Thoracic aorta (tissue), 2 donors: ENCODE measurements around the gene PAM16. TPM values are rescaled to one million over a fixed set of nuclear protein-coding genes. Genes with fewer than 3 reads are reported as not detected.

Experiments used
- ATAC-seq: fragments of 150-250 bp; one replicate; pipeline ENCODE4 v1.8.0; 2017; ENCODE audit warnings: low read depth; ENCODE audit not compliant: insufficient number of reproducible peaks, low FRiP score
- DNase-seq: peaks from one replicate; pipeline ENCODE4 v3.0.0-alpha.2; 2020; ENCODE audit warnings: low spot score
- H3K27ac ChIP-seq, 2 donors: fragments of 200-600 bp; sonication (generic); 1 replicate in 1 of 2; 2 replicates in 1 of 2; pipeline ENCODE4 v1.5.1; 2016; ENCODE audit warnings: mild to moderate bottlenecking in 2 of 2, moderate library complexity in 2 of 2
- H3K27me3 ChIP-seq: fragments of 200-600 bp; sonication (generic); replicated peaks from 2 replicates; pipeline ENCODE4 v1.6.0; 2016; ENCODE audit warnings: mild to moderate bottlenecking; ENCODE audit not compliant: insufficient read depth
- H3K36me3 ChIP-seq: fragments of 200-600 bp; sonication (generic); one replicate; pipeline ENCODE4 v1.5.1; 2016
- H3K4me1 ChIP-seq, 2 donors: fragments of 200-600 bp; sonication (generic); 1 replicate in 1 of 2; 2 replicates in 1 of 2; pipeline versions ENCODE4 v1.5.1 to v1.6.0; 2016; ENCODE audit warnings: low read depth in 2 of 2, mild to moderate bottlenecking in 1 of 2; ENCODE audit not compliant: control insufficient read depth in 1 of 2
- H3K4me3 ChIP-seq: fragments of 200-600 bp; sonication (generic); 2 replicates; pipeline ENCODE4 v1.5.1; 2016; ENCODE audit warnings: mild to moderate bottlenecking
- H3K9me3 ChIP-seq: fragments of 200-600 bp; sonication (generic); 2 replicates; pipeline ENCODE4 v1.5.1; 2016
- total RNA-seq, 2 donors: library from RNA; depleted of rRNA; stranded (reverse); fragments of >200 nt; gene quantifications; one replicate each; pipeline versions ENCODE4 v1.1.0 to v1.2.3, GENCODE V29; 2016
- TF ChIP-seq, protein P1 (sequence below): fragments of 200-600 bp; sonication (generic); IDR thresholded peaks from one replicate; pipeline ENCODE4 v1.5.1; 2019; ENCODE audit warnings: antibody characterized with exemption

Gene PAM16
- total RNA-seq, 2 donors from 2014 or later: 18.4 to 21.1 TPM

DNA sequence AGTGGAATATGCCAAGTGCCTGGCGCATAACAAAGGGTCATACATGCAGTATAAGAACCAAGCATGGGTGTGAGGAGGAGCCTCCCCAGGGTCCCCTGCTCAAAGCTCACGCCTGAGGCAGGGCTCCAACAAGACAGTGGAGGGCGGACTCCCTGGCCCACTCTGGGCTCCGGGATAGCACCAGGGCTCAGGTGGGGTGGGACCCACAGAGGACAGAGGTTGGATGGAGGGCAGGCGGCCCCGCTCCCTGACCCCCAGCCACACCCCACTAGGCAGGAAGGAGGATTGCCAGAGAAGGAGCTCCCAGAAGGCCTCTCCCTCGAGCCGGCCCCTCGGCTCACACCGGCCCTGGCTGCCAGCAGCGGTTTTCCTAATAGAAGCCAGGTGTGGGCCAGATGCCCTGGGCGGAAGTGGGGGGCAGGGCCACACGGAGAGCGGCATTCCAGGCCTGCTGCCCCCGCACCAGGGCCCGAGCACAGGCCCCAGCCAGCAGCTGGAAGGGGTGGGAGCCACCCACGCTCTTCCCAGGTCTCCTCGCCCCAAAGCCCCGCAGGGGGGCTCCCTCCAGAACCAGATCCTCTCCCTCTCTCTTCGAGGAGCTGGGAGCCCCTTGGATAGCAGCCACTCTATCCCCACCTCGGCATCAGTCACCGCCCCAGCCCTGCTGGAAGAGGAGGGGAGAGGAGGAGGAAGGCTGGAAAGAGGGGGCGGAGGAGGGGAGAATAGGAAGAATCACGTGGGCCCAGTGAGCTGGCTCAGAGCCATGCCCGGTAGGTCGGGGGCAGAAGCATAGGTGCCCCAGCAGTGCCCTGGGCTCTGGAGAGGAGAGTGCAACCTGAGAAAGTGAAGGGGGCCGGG is 41.5 kb upstream of the PAM16 start:
- TF ChIP-seq, protein P1, sequence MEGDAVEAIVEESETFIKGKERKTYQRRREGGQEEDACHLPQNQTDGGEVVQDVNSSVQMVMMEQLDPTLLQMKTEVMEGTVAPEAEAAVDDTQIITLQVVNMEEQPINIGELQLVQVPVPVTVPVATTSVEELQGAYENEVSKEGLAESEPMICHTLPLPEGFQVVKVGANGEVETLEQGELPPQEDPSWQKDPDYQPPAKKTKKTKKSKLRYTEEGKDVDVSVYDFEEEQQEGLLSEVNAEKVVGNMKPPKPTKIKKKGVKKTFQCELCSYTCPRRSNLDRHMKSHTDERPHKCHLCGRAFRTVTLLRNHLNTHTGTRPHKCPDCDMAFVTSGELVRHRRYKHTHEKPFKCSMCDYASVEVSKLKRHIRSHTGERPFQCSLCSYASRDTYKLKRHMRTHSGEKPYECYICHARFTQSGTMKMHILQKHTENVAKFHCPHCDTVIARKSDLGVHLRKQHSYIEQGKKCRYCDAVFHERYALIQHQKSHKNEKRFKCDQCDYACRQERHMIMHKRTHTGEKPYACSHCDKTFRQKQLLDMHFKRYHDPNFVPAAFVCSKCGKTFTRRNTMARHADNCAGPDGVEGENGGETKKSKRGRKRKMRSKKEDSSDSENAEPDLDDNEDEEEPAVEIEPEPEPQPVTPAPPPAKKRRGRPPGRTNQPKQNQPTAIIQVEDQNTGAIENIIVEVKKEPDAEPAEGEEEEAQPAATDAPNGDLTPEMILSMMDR: no peak
- peak; percentile 22 for ATAC-seq

DNA sequence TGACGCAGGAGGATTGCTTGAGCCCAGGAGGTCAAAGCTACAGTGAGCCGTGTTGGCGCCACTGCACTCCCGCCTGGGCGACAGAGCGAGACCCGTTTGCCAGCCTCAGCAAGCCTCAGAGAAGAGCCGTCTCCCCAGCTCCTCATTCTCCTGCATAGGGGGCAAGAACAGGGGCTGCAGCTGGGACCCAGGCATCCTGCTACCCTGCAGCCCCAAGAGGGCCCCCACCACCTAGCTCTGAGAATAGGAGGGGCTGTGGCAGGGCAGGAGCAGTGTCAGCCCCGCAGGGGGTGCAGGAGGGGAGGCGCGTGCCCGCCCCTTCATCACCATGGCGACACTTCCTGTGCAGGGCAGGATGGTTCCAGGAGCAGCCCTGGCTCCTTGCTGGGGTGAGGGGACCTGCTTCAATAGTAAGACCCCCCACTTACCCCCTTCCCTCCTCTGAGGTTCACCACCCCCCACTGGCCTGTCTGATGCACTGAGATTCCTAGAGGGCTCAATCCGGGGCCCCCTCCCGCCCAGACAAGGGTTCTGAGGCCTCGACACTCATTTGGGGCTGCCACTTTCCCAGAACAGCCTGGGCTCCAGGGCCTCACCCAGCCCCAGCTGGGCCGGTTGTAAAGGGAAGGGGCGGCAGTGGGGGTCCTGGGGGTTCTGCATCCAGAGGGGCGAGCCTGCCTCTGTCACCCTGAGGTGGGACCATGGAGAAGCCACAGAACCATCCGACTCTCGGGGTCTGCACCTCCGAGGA is 40.7 kb upstream of the PAM16 start:
- H3K36me3 ChIP-seq: no peaks in the 10 kb centered on the region
- DNase-seq: no peak
- no peak for ATAC-seq

More for the DNA sequence above, 41.5 kb upstream of the PAM16 start:
- no peaks in the 10 kb centered on the region for H3K27me3 ChIP-seq
- H3K36me3 ChIP-seq: no peaks in the 10 kb centered on the region
- no peaks in the 10 kb centered on the region for H3K9me3 ChIP-seq
- no peak for DNase-seq
- peak overlapping the region; percentile 94 to 99 for H3K27ac ChIP-seq
- H3K4me3 ChIP-seq: no peak overlapping the region
- H3K4me1 ChIP-seq: peaks cover 33 to 51% of the 10 kb centered on the region in 2 donors

DNA sequence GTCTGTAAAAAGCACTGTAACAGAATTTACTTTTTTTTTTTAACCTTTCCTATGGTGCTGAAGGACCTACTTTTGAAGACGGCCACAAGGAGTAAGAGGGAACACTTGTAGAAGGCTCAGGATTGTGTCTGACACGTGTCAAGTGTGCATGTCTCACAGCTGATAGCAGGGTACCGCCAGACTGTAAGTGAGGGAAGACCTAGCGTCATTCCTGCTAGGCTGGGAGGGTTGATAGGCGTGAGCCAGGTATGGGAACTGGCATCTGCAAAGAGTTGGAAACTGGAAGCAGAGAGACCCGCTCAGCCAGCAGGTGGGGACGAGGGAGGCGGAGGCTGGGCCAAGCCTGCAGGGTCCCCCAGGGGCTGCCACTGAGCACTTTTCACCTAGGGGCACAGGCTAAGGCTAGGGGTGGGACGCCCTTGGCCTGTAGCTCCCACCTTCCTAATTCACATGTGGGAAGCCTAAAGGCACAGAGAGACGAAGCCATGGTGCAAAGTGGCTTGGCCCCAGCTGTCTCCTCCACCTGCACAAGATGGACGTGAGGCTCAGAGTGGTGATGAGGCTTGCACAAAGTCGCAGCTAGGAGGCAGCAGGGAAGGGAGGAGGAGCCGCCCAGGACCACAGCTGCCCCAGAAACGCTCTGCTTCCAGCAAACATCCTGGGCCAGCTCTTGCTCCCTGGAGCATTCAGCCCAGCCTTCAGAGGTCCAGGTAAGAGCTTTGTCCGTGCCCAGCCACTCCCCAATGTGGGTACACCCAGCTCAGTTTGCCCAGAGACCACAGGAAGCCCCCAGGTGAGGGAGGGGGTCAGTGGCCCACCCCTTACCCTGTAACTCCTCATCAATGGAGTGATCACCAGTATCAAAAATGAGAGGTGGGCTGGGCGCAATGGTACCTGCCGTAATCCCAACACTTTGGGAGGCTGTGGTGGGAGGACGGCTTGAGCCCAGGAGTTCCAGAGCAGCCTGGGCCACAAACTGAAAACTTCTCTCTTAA is 39.4 kb upstream of the PAM16 start:
- TF ChIP-seq, protein P1: no peak
- Histone ChIP-seq H3K27me3 (no peaks in the 10 kb centered on the region), H3K27ac (peak overlapping the region; percentile 94 to 99), H3K36me3 (no peaks in the 10 kb centered on the region), H3K4me3 (no peak overlapping the region), H3K9me3 (no peaks in the 10 kb centered on the region), H3K4me1 (peaks cover 53 to 72% of the 10 kb centered on the region in 2 donors)
- DNase-seq (no peak), ATAC-seq (no peak)

More for the DNA sequence above, 40.7 kb upstream of the PAM16 start:
- Histone ChIP-seq H3K27ac (peak overlapping the region; percentile 94 to 99), H3K4me3 (no peak overlapping the region), H3K9me3 (no peaks in the 10 kb centered on the region), H3K4me1 (peaks cover 41 to 59% of the 10 kb centered on the region in 2 donors), H3K27me3 (no peaks in the 10 kb centered on the region)
- TF ChIP-seq, protein P1: no peak

DNA sequence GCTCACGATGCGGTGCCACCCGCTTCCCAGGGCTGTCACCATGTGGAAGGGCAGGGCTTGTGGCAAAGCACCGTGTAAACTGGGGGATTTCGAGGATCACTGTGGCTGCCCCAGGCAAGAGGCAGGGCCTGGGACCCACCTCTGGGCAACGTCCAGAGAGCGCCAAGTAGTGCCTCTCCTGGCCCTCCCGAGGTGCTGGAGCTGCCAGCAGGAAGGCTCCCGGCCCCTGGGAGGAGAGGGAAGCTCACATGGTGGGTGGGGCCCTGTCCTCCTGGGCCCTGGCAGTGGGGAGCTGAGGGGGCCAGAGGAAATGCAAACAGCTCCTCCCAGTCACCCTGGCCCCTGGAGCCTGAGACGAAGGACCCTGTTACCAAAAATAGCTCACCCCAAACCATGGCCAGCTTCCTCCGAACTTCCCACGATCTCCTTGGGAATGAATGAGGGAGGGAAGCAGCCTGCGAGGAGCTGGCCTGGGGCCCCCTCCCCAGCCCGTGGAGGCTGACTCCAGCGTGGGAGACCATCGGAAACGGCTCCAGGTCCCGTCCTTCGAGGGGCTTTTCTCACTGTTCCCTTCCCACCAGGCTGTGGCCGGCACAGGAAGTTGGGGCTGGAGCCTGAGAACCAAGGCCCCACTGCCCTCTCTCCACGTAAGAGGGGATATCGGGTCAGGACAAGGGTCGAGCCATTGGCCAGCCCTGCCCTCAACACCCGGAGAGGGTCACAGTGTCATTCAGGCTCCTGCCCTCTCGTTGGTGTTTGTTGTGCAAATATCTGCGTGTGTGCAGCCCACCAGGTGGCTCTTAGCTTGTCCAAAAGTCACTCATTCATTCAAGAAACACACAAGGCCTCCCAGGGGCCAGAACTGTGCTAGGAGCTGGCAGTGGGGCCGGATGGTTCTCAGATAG is 38.2 kb upstream of the PAM16 start:
- Histone ChIP-seq H3K9me3 (no peaks in the 10 kb centered on the region), H3K36me3 (no peaks in the 10 kb centered on the region), H3K4me3 (no peak overlapping the region), H3K4me1 (peaks cover 59 to 84% of the 10 kb centered on the region in 2 donors), H3K27ac (peak overlapping the region; percentile 94 to 99), H3K27me3 (no peaks in the 10 kb centered on the region)
- no peak for DNase-seq
- ATAC-seq: no peak
- TF ChIP-seq, protein P1: no peak
